ENCODE measurements around the gene TEX9. TPM values are rescaled to one million over a fixed set of nuclear protein-coding genes. Genes with fewer than 3 reads are reported as not detected.
"Not testable (repeated sequence)": the region's sequence is repeated elsewhere in the genome, so short reads cannot be mapped to it uniquely, and the experiment has no call there.

TEX9 gene
- total RNA-seq, 2 experiments from 2014 or later, result 1.1 to 1.4 TPM

- H3K4me3 Mint-ChIP-seq; H3K36me3 Mint-ChIP-seq (ENCODE audit: low read depth); intact Hi-C loops (cut with micrococcal nuclease); CTCF ChIA-PET; H3K27me3 Mint-ChIP-seq (ENCODE audit: low read depth); H3K4me1 Mint-ChIP-seq (ENCODE audit: low read depth); H3K27ac Mint-ChIP-seq; H3K9me3 Mint-ChIP-seq; DNase-seq: not testable (repeated sequence)
Observed at GRCh38 chr15:56413114-56413733, 48.0 kb downstream of the TEX9 start.

GRCh38 chr15:56425276-56425675 lies 60.0 kb downstream of the TEX9 start:
- no peak for DNase-seq
- Mint-ChIP-seq H3K9me3 (peaks cover 9% of the 10 kb centered on the region), H3K4me1 (ENCODE audit: low read depth) (no peaks in the 10 kb centered on the region), H3K36me3 (ENCODE audit: low read depth) (peaks cover 5% of the 10 kb centered on the region), H3K4me3 (no peak overlapping the region), H3K27ac (no peak overlapping the region), H3K27me3 (ENCODE audit: low read depth) (peaks cover 2% of the 10 kb centered on the region)
- CTCF ChIA-PET, result no interaction called here
- intact Hi-C loops (cut with micrococcal nuclease), result loop anchor here (10.0 kb wide), 1 partner anchor 430 kb away; the partner anchor contains the start of gene NEDD4

GRCh38 chr15:56425976-56426375 lies 60.8 kb downstream of the TEX9 start:
- no peak overlapping the region for H3K4me3 Mint-ChIP-seq
- intact Hi-C loops (cut with micrococcal nuclease), result loop anchor here (10.0 kb wide), 1 partner anchor 431 kb away; the partner anchor contains the start of gene NEDD4
- H3K27me3 Mint-ChIP-seq (ENCODE audit: low read depth), result peaks cover 2% of the 10 kb centered on the region
- peaks cover 5% of the 10 kb centered on the region for H3K36me3 Mint-ChIP-seq (ENCODE audit: low read depth)
- H3K4me1 Mint-ChIP-seq (ENCODE audit: low read depth), result no peaks in the 10 kb centered on the region
- CTCF ChIA-PET, result interaction anchor here (0.6 kb wide), 1 partner anchor 1405 kb away, joined by 3 read pairs; no protein-coding TSS in a partner anchor
- peaks cover 9% of the 10 kb centered on the region for H3K9me3 Mint-ChIP-seq
- no peak overlapping the region for H3K27ac Mint-ChIP-seq
- no peak for DNase-seq

- CTCF ChIA-PET, result interaction anchor here (0.7 to 3.4 kb wide), 8 partner anchors 29 to 656 kb away, joined by 3 to 25 read pairs (median 4); partner anchors contain the start of gene RFX7
- no peak overlapping the region for H3K27ac Mint-ChIP-seq
- peaks cover 5% of the 10 kb centered on the region for H3K36me3 Mint-ChIP-seq (ENCODE audit: low read depth)
- no peak for DNase-seq
- intact Hi-C loops (cut with micrococcal nuclease), result loop anchor here (1.0 to 10.0 kb wide), 3 partner anchors 183 to 781 kb away; partner anchors contain the start of gene NEDD4
- no peaks in the 10 kb centered on the region for H3K4me1 Mint-ChIP-seq (ENCODE audit: low read depth)
- H3K27me3 Mint-ChIP-seq (ENCODE audit: low read depth), result peaks cover 5% of the 10 kb centered on the region
- H3K9me3 Mint-ChIP-seq, result peaks cover 9% of the 10 kb centered on the region
- no peak overlapping the region for H3K4me3 Mint-ChIP-seq
Observed at GRCh38 chr15:56428821-56429458, 63.7 kb downstream of the TEX9 start.

- intact Hi-C loops (cut with micrococcal nuclease), result no loop called here
- Mint-ChIP-seq H3K36me3 (ENCODE audit: low read depth) (no peaks in the 10 kb centered on the region), H3K27ac (no peak overlapping the region), H3K4me3 (no peak overlapping the region), H3K4me1 (ENCODE audit: low read depth) (no peaks in the 10 kb centered on the region), H3K27me3 (ENCODE audit: low read depth) (peaks cover 18% of the 10 kb centered on the region), H3K9me3 (no peaks in the 10 kb centered on the region)
- no peak for DNase-seq
- CTCF ChIA-PET, result interaction anchor here (0.5 kb wide), 1 partner anchor 99 kb away, joined by 3 read pairs; no protein-coding TSS in a partner anchor
Observed at GRCh38 chr15:56432304-56432703, 67.1 kb downstream of the TEX9 start.

GRCh38 chr15:56440214-56440770 lies 75.1 kb downstream of the TEX9 start:
- Mint-ChIP-seq H3K4me3 (no peak overlapping the region), H3K27ac (no peak overlapping the region), H3K9me3 (peaks cover 4% of the 10 kb centered on the region), H3K36me3 (ENCODE audit: low read depth) (no peaks in the 10 kb centered on the region), H3K27me3 (ENCODE audit: low read depth) (peaks cover 24% of the 10 kb centered on the region), H3K4me1 (ENCODE audit: low read depth) (no peaks in the 10 kb centered on the region)
- intact Hi-C loops (cut with micrococcal nuclease), result no loop called here
- no peak for DNase-seq
- CTCF ChIA-PET, result no interaction called here

GRCh38 chr15:56442354-56442753 lies 77.1 kb downstream of the TEX9 start:
- Mint-ChIP-seq H3K4me1 (ENCODE audit: low read depth) (no peaks in the 10 kb centered on the region), H3K27ac (no peak overlapping the region), H3K4me3 (no peak overlapping the region), H3K36me3 (ENCODE audit: low read depth) (no peaks in the 10 kb centered on the region), H3K9me3 (peaks cover 4% of the 10 kb centered on the region), H3K27me3 (ENCODE audit: low read depth) (peaks cover 11% of the 10 kb centered on the region)
- no peak for DNase-seq
- intact Hi-C loops (cut with micrococcal nuclease), result no loop called here
- CTCF ChIA-PET, result no interaction called here

- Mint-ChIP-seq H3K27ac (no peak overlapping the region), H3K9me3 (no peaks in the 10 kb centered on the region), H3K36me3 (ENCODE audit: low read depth) (no peaks in the 10 kb centered on the region), H3K4me1 (ENCODE audit: low read depth) (no peaks in the 10 kb centered on the region), H3K27me3 (ENCODE audit: low read depth) (peaks cover 6% of the 10 kb centered on the region), H3K4me3 (no peak overlapping the region)
- CTCF ChIA-PET, result interaction anchor here (0.6 kb wide), 1 partner anchor 1198 kb away, joined by 3 read pairs; no protein-coding TSS in a partner anchor
- DNase-seq, result no peak
- intact Hi-C loops (cut with micrococcal nuclease), result no loop called here
Observed at GRCh38 chr15:56445746-56446145, 80.5 kb downstream of the TEX9 start.

- no peak overlapping the region for H3K4me3 Mint-ChIP-seq
- no peak for DNase-seq
- intact Hi-C loops (cut with micrococcal nuclease), result no loop called here
- H3K27ac Mint-ChIP-seq, result no peak overlapping the region
- H3K36me3 Mint-ChIP-seq (ENCODE audit: low read depth), result no peaks in the 10 kb centered on the region
- CTCF ChIA-PET, result no interaction called here
- no peaks in the 10 kb centered on the region for H3K9me3 Mint-ChIP-seq
- H3K27me3 Mint-ChIP-seq (ENCODE audit: low read depth), result peaks cover 15% of the 10 kb centered on the region
- H3K4me1 Mint-ChIP-seq (ENCODE audit: low read depth), result no peaks in the 10 kb centered on the region
Observed at GRCh38 chr15:56454836-56455235, 89.6 kb downstream of the TEX9 start.

- peaks cover 10% of the 10 kb centered on the region for H3K27me3 Mint-ChIP-seq (ENCODE audit: low read depth)
- CTCF ChIA-PET, result no interaction called here
- H3K9me3 Mint-ChIP-seq, result no peaks in the 10 kb centered on the region
- no peaks in the 10 kb centered on the region for H3K36me3 Mint-ChIP-seq (ENCODE audit: low read depth)
- no peak overlapping the region for H3K27ac Mint-ChIP-seq
- no peak overlapping the region for H3K4me3 Mint-ChIP-seq
- intact Hi-C loops (cut with micrococcal nuclease), result no loop called here
- no peak for DNase-seq
- no peaks in the 10 kb centered on the region for H3K4me1 Mint-ChIP-seq (ENCODE audit: low read depth)
Observed at GRCh38 chr15:56456229-56456628, 91.0 kb downstream of the TEX9 start.

GRCh38 chr15:56459096-56459495 lies 93.9 kb downstream of the TEX9 start:
- Mint-ChIP-seq H3K4me1 (ENCODE audit: low read depth) (no peaks in the 10 kb centered on the region), H3K36me3 (ENCODE audit: low read depth) (no peaks in the 10 kb centered on the region), H3K27me3 (ENCODE audit: low read depth) (peaks cover 13% of the 10 kb centered on the region), H3K9me3 (no peaks in the 10 kb centered on the region), H3K27ac (no peak overlapping the region), H3K4me3 (no peak overlapping the region)
- CTCF ChIA-PET, result no interaction called here
- DNase-seq, result no peak
- intact Hi-C loops (cut with micrococcal nuclease), result no loop called here

GRCh38 chr15:56460071-56460470 lies 94.8 kb downstream of the TEX9 start:
- Mint-ChIP-seq H3K4me1 (ENCODE audit: low read depth) (peaks cover 8% of the 10 kb centered on the region), H3K27me3 (ENCODE audit: low read depth) (peaks cover 21% of the 10 kb centered on the region), H3K27ac (no peak overlapping the region), H3K36me3 (ENCODE audit: low read depth) (no peaks in the 10 kb centered on the region), H3K4me3 (no peak overlapping the region), H3K9me3 (no peaks in the 10 kb centered on the region)
- CTCF ChIA-PET, result no interaction called here
- DNase-seq, result no peak
- intact Hi-C loops (cut with micrococcal nuclease), result loop anchor here (10.0 kb wide), 2 partner anchors 95 to 325 kb away; partner anchors contain the start of gene TEX9

All from activated naive CD4-positive, alpha-beta T cell treated with anti-CD3 and anti-CD28 coated beads for 36 hours (primary cell).